Breast epithelium (tissue), 4 donors: Measurements from ENCODE around the gene DDR2. TPM values are rescaled to one million over a fixed set of nuclear protein-coding genes. Genes with fewer than 3 reads are reported as not detected.

Experiments
- DNase-seq, 2 donors: peaks; one replicate each; pipeline ENCODE4 v3.0.0-alpha.2; 2019; ENCODE audit warnings: low spot score in 2 of 2
- H3K27ac ChIP-seq, 2 donors: fragments of 200-600 bp; sonication (generic) in 1 of 2; one replicate each; pipeline ENCODE4 v1.5.1; 2016 to 2019; ENCODE audit warnings: mild to moderate bottlenecking in 1 of 2
- H3K27me3 ChIP-seq, 2 donors: fragments of 200-600 bp; sonication (generic) in 1 of 2; one replicate each; pipeline versions ENCODE4 v1.5.1 to v1.6.0; 2017 to 2019; ENCODE audit warnings: control low read depth in 1 of 2, mild to moderate bottlenecking in 1 of 2
- H3K36me3 ChIP-seq: fragments of 200-600 bp; one replicate; pipeline ENCODE4 v1.5.1; 2019
- H3K4me1 ChIP-seq, 2 donors: fragments of 200-600 bp; sonication (generic); one replicate each; pipeline ENCODE4 v1.5.1; 2016 to 2019; ENCODE audit warnings: control low read depth in 1 of 2
- H3K4me3 ChIP-seq, 3 donors: fragments of 200-600 bp; sonication (generic); 1 replicate in 2 of 3; 2 replicates in 1 of 3; pipeline ENCODE4 v1.5.1; 2016 to 2019; ENCODE audit warnings: mild to moderate bottlenecking in 3 of 3, moderate library complexity in 2 of 3
- H3K9me3 ChIP-seq, 2 donors: fragments of 200-600 bp; sonication (generic) in 1 of 2; one replicate each; pipeline ENCODE4 v1.5.1; 2016 to 2019; ENCODE audit warnings: control low read depth in 1 of 2
- CTCF ChIP-seq, 3 donors: fragments of 450-650 bp; IDR thresholded peaks; one replicate each; pipeline ENCODE4 v1.5.1; 2016 to 2017; ENCODE audit warnings: antibody characterized with exemption in 3 of 3, mild to moderate bottlenecking in 3 of 3, moderate library complexity in 3 of 3
- POLR2A ChIP-seq: fragments of 450-650 bp; IDR thresholded peaks from one replicate; pipeline ENCODE4 v1.6.1; 2016; ENCODE audit warnings: antibody characterized with exemption, mild to moderate bottlenecking, moderate library complexity
- POLR2AphosphoS5 ChIP-seq, 3 donors: sonication (generic); formaldehyde crosslinking; IDR thresholded peaks; one replicate each; pipeline ENCODE4 v1.6.1; 2017; ENCODE audit warnings: antibody characterized with exemption in 3 of 3
- intact Hi-C: fragments of 100-400 bp; cut with DNase I; formaldehyde crosslinking; loops from one replicate; pipeline ENCODE4 v1.15.1; 2023; ENCODE audit warnings: low total_unique reads
- total RNA-seq, 3 donors: library from RNA; depleted of rRNA; stranded (reverse); fragments of >200 nt; gene quantifications; one replicate each; pipeline ENCODE4 v1.1.0, GENCODE V29; 2016

Gene DDR2
- total RNA-seq, 3 donors from 2014 or later, result 41.9 to 238 (median 47.2) TPM

DNA sequence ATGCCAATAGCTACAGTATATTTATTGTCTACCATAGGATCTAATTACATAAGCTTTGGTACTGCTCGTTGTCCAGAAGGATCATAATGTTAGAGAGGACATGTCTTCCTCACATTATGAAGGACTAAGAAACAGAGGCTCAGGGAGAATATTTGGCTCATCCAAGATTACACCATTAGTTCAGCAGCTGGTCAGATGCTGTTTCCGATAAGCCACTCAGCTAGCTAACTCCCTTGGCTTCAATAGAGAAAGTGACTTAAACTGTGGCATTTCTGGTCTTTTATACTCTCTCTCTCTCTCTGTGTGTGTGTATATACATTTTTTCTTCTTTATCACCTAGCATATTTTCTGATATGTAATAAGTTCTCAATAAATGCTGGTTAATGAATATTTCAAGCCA, 70.4 kb downstream of the DDR2 start:
- no peak overlapping the region for H3K4me3 ChIP-seq
- no peak overlapping the region for H3K27ac ChIP-seq
- no peaks in the 10 kb centered on the region for H3K27me3 ChIP-seq
- intact Hi-C loops, result no loop called here
- TF ChIP-seq CTCF (IDR thresholded peaks at IDR 0.05) (no peak), POLR2AphosphoS5 (IDR thresholded peaks at IDR 0.05) (no peak), POLR2A (no peak)
- no peaks in the 10 kb centered on the region for H3K36me3 ChIP-seq
- no peak for DNase-seq
- H3K4me1 ChIP-seq, result no peaks in the 10 kb centered on the region
- H3K9me3 ChIP-seq, result no peaks in the 10 kb centered on the region

- Histone ChIP-seq H3K27me3 (no peaks in the 10 kb centered on the region), H3K9me3 (no peaks in the 10 kb centered on the region), H3K4me1 (no peaks in the 10 kb centered on the region), H3K36me3 (no peaks in the 10 kb centered on the region), H3K4me3 (no peak overlapping the region), H3K27ac (peak overlapping the region in 1 of 2 donors; percentile 16)
- DNase-seq, result no peak
- intact Hi-C loops, result no loop called here
- TF ChIP-seq POLR2AphosphoS5 (IDR thresholded peaks at IDR 0.05) (no peak), CTCF (IDR thresholded peaks at IDR 0.05) (no peak), POLR2A (no peak)
These were observed 71.4 kb downstream of the DDR2 start for GRCh38 chr1:162703708-162704107.

DNA sequence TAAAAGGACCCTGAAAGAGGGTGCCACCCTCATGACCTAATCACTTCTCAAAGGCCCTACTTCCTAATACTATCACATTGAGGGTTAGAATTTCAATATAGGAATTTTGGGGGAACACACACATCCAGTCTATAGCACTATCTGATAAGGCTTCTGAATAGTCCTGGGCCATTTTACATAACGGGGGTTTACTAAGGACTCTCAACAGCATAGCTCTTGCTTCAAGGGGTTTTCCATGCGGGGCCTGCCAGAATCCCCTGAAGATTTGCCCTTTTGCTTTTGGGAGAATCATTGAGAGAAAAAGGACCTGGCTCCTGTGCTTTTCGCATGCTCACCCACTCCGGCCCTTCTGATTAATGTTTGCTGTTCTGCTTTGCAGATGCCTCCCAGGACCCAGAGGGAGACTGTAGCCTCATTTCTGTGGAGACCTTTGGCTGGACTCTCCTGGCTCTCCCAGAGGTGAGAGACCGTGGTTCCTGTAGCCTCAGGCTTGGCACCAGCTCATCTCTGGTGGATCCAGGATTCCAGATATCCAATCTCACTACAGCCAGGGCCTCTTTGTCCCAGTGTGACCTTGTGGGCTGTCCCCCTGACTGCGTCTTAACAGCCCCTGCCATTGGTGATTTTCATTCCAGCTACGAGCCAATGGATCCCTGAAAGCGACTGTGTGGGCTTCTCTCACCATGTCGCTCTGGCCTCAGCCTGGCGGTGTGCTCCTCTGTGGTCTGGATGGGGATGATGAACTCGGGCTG, 72.6 kb downstream of the DDR2 start:
- peak overlapping the region in 1 of 2 donors; percentile 8 for H3K27ac ChIP-seq
- H3K9me3 ChIP-seq, result no peaks in the 10 kb centered on the region
- no peak overlapping the region for H3K4me3 ChIP-seq
- no peaks in the 10 kb centered on the region for H3K36me3 ChIP-seq
- DNase-seq, result no peak
- TF ChIP-seq POLR2AphosphoS5 (IDR thresholded peaks at IDR 0.05) (no peak), CTCF (IDR thresholded peaks at IDR 0.05) (no peak), POLR2A (no peak)
- no peaks in the 10 kb centered on the region for H3K4me1 ChIP-seq
- no peaks in the 10 kb centered on the region for H3K27me3 ChIP-seq
- intact Hi-C loops, result no loop called here

DNA sequence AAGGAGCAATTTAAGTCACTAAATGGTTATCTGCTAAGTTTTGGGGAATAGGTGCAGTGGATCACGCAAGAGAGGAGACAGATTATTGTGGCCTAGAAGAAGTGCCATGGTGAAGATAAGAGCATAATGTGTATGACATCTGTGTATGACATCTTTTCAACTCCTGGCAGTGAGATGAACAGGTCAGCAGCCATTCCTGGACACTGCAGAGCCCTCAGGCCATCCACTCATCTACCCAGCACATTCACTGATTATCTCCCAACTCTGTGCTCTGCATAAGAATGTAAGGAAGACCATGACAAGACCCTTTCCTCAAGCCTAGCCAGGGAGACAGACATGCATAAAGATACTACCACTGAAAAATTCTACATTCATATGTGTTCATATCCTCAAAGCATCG, 73.7 kb downstream of the DDR2 start:
- no peak for DNase-seq
- H3K27ac ChIP-seq, result no peak overlapping the region
- no peaks in the 10 kb centered on the region for H3K27me3 ChIP-seq
- no peaks in the 10 kb centered on the region for H3K4me1 ChIP-seq
- H3K36me3 ChIP-seq, result no peaks in the 10 kb centered on the region
- no peak overlapping the region for H3K4me3 ChIP-seq
- H3K9me3 ChIP-seq, result no peaks in the 10 kb centered on the region
- TF ChIP-seq POLR2A, result no peak
- no peak for TF ChIP-seq CTCF (IDR thresholded peaks at IDR 0.05)
- TF ChIP-seq POLR2AphosphoS5 (IDR thresholded peaks at IDR 0.05), result no peak
- intact Hi-C loops, result no loop called here

DNA sequence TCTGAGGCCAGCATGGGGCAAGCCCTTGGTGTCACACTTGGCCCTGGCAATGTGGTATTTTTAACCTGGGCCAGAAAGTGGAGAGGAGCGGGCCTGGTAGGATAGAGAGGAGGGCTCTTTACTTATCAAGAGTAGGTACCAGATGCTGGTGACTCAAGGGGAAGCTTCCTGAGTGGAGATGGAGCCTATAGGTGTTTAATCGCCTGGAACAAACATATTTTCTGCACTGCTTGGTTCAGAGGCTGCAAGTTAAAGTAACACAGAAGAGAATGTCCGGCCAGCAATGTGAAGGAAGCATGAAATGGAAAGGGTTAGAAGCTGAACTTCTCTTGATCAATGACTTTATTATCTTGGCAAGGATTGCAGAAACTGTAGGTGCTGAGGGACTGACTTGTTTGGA, 74.3 kb downstream of the DDR2 start:
- DNase-seq, result no peak
- Histone ChIP-seq H3K36me3 (no peaks in the 10 kb centered on the region), H3K4me3 (no peak overlapping the region), H3K27me3 (no peaks in the 10 kb centered on the region), H3K4me1 (no peaks in the 10 kb centered on the region), H3K27ac (no peak overlapping the region), H3K9me3 (no peaks in the 10 kb centered on the region)
- intact Hi-C loops, result no loop called here
- TF ChIP-seq CTCF (IDR thresholded peaks at IDR 0.05) (no peak), POLR2A (no peak), POLR2AphosphoS5 (IDR thresholded peaks at IDR 0.05) (no peak)
